Ecto neural progenitor cell (in vitro differentiated cells): ENCODE data around the gene OR1A1.
A peak's percentile ranks its signal among the peaks of the same experiment; 100 is the strongest.
"Not testable (repeated sequence)": the region's sequence is repeated elsewhere in the genome, so short reads cannot be mapped to it uniquely, and the experiment has no call there.

Experiments used
- DNase-seq: peaks from one replicate; pipeline ENCODE4 v3.0.0-alpha.2; 2018; ENCODE audit warnings: low spot score

Gene OR1A1, protein sequence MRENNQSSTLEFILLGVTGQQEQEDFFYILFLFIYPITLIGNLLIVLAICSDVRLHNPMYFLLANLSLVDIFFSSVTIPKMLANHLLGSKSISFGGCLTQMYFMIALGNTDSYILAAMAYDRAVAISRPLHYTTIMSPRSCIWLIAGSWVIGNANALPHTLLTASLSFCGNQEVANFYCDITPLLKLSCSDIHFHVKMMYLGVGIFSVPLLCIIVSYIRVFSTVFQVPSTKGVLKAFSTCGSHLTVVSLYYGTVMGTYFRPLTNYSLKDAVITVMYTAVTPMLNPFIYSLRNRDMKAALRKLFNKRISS

GRCh38 chr17:3207367-3207766 is at the start of gene OR1A1:
OR1A1 (plus strand) TSS chr17:3207667; CDS start chr17:3215621, 7,954 bp downstream.
- no peak for DNase-seq

GRCh38 chr17:3167574-3167973 is 39.9 kb upstream of the OR1A1 start:
- DNase-seq = no peak

DNA sequence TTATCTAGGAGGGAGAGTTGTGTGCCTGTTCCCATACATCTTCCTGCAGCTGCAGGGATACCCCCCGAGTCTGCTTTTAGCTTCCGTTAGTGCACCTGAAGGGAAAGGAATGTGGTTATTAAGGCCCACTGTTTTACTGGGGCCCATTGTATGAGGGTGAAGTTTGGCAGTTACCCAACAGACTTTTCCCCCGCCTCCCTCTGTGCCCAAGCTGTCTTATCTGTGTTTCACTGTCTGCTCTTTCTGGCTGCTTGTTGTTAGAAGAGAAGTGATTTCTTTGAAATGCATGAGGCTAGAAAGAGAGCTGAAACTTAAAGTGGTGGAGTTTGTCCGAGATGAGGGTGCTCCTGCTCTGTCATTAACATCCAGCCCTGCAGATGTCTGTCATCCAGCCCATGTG is 17.5 kb upstream of the OR1A1 start:
- DNase-seq = no peak

- DNase-seq = no peak
Measured at GRCh38 chr17:3197219-3197618, 10.2 kb upstream of the OR1A1 start, which contains the start of gene OR1A2. OR1A2 (plus strand) TSS chr17:3197519; CDS start chr17:3197519, 0 bp downstream.

- DNase-seq = no peak
Measured at GRCh38 chr17:3208484-3208883, 1.0 kb downstream of the OR1A1 start.

DNA sequence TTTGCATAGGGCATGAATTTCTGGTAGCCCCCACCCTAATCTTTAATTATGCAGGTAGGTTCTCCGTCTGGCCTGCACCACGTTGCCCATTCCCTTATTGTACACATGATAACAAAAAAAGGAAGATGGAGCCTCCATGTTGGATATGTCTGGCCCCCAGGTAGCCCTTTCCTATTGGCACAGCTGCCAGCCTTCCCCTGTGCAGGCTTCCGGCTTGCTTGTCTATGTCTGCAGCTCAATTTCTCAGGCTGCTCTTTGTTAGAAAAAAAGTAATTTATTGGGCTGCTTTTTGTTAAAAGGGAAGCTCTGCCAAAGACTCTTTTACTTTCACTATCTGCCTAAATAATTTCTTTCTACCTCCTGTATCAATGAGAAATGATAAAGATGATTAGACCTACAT is 5.5 kb downstream of the OR1A1 start:
- DNase-seq = no peak

- no peak for DNase-seq
Measured at GRCh38 chr17:3213587-3213986, 6.1 kb downstream of the OR1A1 start.

DNA sequence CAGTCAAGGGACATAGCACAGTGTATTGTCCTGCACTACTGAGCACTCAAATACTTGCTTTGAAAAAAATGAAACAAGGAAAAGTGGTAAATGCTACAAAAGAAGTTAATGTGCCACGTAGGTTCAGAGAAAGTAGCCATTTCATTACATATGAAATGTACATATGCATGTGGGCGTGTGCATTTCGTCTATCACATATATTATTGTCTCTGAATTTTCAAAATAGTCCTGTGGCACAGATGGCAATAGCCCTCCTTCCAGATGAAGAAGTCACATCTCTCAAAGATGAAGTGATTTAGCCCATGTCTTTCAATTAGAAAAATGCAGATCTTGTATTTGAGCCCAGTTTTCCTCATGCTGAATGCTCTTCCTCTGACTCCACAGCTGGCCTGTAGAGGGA is 12.5 kb downstream of the OR1A1 start:
- DNase-seq = not testable (repeated sequence)

GRCh38 chr17:3221850-3222249 is 14.4 kb downstream of the OR1A1 start:
- no peak for DNase-seq

DNA sequence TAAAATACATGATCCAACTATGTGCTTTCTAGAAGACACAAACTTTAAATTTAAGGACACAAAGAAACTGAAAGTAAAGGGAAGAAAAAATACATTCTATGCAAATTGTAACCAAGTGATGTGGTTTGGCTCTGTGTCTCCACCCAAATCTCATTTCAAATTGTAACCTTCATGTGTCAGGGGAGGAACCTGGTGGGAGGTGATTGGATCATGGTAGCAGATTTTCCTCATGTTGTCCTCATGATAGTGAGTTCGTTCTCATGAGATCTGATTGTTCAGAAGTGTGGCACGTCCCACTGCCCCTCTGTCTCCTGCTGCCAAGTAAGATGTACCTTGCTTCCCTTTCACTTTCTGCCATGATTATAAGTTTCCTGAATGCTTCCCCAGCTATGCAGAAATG is 15.0 kb downstream of the OR1A1 start:
- no peak for DNase-seq

DNA sequence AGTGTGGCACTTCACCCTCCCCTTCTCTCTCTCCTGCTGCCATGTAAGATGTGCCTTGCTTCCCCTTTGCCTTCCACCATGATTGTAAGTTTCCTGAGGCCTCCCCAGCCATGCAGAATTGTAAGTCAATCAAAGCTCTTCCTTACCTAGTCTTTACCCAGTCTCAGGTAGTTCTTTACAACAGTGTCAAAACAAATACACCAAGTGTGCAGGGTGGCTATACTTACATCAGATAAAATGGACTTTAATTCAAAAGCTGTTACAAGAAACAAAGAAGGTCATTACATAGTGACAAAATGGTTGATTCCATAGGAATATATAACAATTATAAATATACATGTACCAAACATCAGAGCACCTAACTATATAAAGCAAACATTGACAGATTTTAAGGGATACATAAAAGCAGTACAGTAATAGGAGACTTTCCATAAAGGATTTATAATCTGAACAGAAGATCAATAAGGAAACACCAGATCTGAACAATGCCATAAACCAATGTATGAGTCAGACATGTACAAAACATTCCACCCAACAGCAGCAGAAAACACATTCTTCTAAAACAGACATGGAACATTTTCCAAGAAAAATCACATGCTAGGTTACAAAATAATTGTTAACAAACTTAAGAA is 17.4 kb downstream of the OR1A1 start:
- not testable (repeated sequence) for DNase-seq

DNA sequence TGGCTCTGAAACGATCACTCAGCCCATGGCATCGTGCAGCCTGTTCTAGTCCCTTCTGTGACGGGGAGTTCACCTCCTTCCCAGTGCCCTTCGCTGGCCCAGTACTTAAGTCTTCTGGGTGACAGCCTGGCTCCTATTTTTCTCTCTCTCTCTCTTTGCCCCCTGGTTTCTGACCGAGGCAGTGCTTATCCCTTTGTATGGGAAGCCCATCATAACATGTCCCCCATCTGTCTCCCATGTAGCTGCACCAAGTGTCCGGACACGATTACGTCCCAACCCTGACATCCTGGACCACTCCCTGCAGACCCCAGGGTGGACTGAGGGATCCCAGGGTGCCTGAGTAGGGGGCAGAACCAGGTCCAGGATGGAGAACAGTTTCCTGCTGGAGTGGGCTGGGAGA is 24.8 kb downstream of the OR1A1 start:
- DNase-seq = not testable (repeated sequence)

DNA sequence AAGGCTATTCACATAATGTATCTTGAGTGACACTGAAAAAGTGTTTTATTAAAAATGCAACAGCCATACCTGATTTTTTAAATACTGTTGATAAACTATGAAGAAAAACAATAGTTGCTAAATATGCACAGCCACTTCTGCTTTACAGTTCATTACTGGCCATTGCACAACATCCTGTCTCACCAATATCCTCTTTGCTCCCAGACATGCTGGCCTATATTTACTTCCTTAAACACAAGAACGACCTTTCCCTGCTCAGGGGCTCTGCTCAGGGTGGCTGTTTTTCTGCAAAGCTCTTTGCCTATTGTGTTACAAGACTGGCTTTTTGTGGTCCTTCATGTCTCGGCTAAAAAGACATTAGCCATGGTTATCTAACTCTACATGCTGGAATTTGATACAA is 31.2 kb downstream of the OR1A1 start:
- DNase-seq = not testable (repeated sequence)

DNA sequence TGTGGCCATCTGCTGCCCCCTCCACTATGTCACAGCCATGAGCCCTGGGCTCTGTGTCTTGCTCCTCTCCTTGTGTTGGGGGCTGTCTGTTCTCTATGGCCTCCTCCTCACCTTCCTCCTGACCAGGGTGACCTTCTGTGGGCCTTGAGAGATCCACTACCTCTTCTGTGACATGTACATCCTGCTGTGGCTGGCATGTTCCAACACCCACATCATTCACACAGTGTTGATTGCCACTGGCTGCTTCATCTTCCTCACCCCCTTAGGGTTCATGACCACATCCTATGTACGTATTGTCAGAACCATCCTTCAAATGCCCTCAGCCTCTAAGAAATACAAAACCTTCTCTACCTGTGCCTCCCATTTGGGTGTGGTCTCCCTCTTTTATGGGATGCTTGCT is 33.6 kb downstream of the OR1A1 start:
- DNase-seq = not testable (repeated sequence)

GRCh38 chr17:3244841-3245240 is 37.4 kb downstream of the OR1A1 start:
- DNase-seq = not testable (repeated sequence)

GRCh38 chr17:3249013-3249412 is 41.5 kb downstream of the OR1A1 start:
- not testable (repeated sequence) for DNase-seq

DNA sequence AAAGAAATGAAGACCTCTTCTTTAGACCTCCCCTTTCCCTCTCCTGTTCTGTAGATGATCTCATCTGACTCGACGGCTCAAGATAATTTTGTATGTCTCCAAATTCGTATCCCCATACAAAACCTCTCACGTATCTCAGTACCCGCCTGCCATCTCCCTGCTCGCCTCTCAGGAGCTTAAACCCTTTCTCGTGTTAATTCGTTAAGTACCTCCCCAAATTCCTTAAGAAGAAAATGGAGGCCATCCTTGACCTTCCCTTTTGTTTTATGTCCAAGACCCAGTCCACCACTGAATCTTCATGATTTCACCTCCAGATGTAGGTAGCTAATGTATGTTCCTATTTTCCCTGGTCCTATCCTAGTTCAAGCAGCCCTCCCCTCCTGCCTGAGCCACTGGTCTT is 49.1 kb downstream of the OR1A1 start:
- DNase-seq = no peak

GRCh38 chr17:3260163-3260562 is 52.7 kb downstream of the OR1A1 start:
- no peak for DNase-seq

- DNase-seq = peak; percentile 35
Measured at GRCh38 chr17:3260600-3260999, 53.1 kb downstream of the OR1A1 start.
